Measurements from ENCODE around the gene TARBP1. TPM values are rescaled to one million over a fixed set of nuclear protein-coding genes. Genes with fewer than 3 reads are reported as not detected.

The TARBP1 gene
- total RNA-seq, 2 experiments from 2014 or later = 30.0 to 49.8 TPM

DNA sequence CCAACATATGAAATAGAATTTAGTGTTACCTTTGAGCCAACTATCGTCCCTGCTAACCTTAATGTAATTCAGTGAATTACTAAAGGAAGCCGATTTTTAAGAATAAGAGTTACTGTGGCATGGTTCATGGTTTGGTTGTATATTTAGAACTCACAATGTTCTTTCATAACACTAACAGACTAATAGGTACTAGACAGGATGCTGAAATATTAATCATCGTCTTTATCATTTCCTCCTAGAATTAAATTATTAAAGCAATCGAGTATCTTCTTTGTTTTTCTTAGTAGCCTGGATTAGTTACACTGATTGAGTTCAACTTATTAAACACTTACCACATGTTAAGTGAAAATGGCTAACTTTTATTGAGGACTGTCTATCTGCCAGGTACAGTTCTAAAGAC is 47.7 kb downstream of the TARBP1 start:
- POLR2A ChIA-PET = interaction anchor here (0.7 to 1.3 kb wide), 3 partner anchors 10 to 37 kb away, joined by 3 read pairs; no protein-coding TSS in a partner anchor
- Histone ChIP-seq H2AFZ (ENCODE audit: low read length) (no peak overlapping the region), H3K9me2 (ENCODE audit: insufficient read depth, low read length) (no peaks in the 10 kb centered on the region), H3K79me2 (ENCODE audit: insufficient read depth, low read depth, low read length) (no peaks in the 10 kb centered on the region), H3K4me3 (ENCODE audit: low read depth, low read length, poor library complexity, severe bottlenecking) (no peak overlapping the region), H4K20me1 (ENCODE audit: insufficient read depth, low read length) (no peaks in the 10 kb centered on the region), H3K27ac (ENCODE audit: low read depth, low read length, poor library complexity, severe bottlenecking) (no peak overlapping the region), H3K36me3 (ENCODE audit: insufficient read depth, low read length) (peaks cover 91% of the 10 kb centered on the region), H3K4me2 (ENCODE audit: low read length) (no peak overlapping the region), H3K9me3 (ENCODE audit: low read length) (no peaks in the 10 kb centered on the region), H3K4me1 (ENCODE audit: insufficient read depth, low read length, poor library complexity, severe bottlenecking) (no peaks in the 10 kb centered on the region)
- intact Hi-C loops (cut with micrococcal nuclease; ENCODE audit: unreplicated experiment) = no loop called here
- TF ChIP-seq EZH2phosphoT487 (IDR thresholded peaks at IDR 0.05; ENCODE audit: borderline replicate concordance, low read depth, low read length) (no peak), CTCF (conservative IDR thresholded peaks at IDR 0.05; ENCODE audit: low read length) (no peak)
- no TSS peak for BruUV-seq (replicated peaks)
- DNase-seq (ENCODE audit: low spot score) = no peak
- CTCF ChIA-PET (ENCODE audit: unreplicated experiment) = no interaction called here

DNA sequence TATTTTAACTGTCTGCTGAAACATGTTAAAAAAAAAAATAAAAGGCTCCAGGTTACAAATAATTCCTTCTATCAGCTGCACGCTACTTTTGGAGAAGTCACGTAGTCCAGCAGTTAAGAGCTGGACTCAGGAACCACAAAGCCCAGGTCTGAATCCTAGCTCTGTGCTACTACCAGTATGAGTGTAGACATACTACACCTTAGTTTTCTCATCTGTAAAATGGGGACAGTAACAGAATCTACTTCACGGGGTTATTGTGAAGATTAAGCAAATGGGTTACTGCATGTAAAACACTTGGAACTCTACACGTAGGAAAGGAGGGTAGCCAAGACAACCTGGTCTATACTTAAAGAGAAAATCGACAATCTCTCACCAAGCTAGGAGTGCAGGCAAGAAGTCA is 48.3 kb downstream of the TARBP1 start:
- H3K36me3 ChIP-seq (ENCODE audit: insufficient read depth, low read length) = peaks cover 91% of the 10 kb centered on the region
- POLR2A ChIA-PET = interaction anchor here (0.9 to 1.3 kb wide), 2 partner anchors 35 to 37 kb away, joined by 3 read pairs; no protein-coding TSS in a partner anchor
- no peak overlapping the region for H2AFZ ChIP-seq (ENCODE audit: low read length)
- no peak overlapping the region for H3K27ac ChIP-seq (ENCODE audit: low read depth, low read length, poor library complexity, severe bottlenecking)
- DNase-seq (ENCODE audit: low spot score) = no peak
- H3K9me2 ChIP-seq (ENCODE audit: insufficient read depth, low read length) = no peaks in the 10 kb centered on the region
- H3K4me2 ChIP-seq (ENCODE audit: low read length) = no peak overlapping the region
- H3K9me3 ChIP-seq (ENCODE audit: low read length) = no peaks in the 10 kb centered on the region
- H4K20me1 ChIP-seq (ENCODE audit: insufficient read depth, low read length) = no peaks in the 10 kb centered on the region
- no peaks in the 10 kb centered on the region for H3K4me1 ChIP-seq (ENCODE audit: insufficient read depth, low read length, poor library complexity, severe bottlenecking)
- TF ChIP-seq EZH2phosphoT487 (IDR thresholded peaks at IDR 0.05; ENCODE audit: borderline replicate concordance, low read depth, low read length) = no peak
- no peak for TF ChIP-seq CTCF (conservative IDR thresholded peaks at IDR 0.05; ENCODE audit: low read length)
- H3K4me3 ChIP-seq (ENCODE audit: low read depth, low read length, poor library complexity, severe bottlenecking) = no peak overlapping the region
- H3K79me2 ChIP-seq (ENCODE audit: insufficient read depth, low read depth, low read length) = no peaks in the 10 kb centered on the region
- CTCF ChIA-PET (ENCODE audit: unreplicated experiment) = no interaction called here
- intact Hi-C loops (cut with micrococcal nuclease; ENCODE audit: unreplicated experiment) = no loop called here
- no TSS peak for BruUV-seq (replicated peaks)

- CTCF ChIA-PET (ENCODE audit: unreplicated experiment) = no interaction called here
- peaks cover 91% of the 10 kb centered on the region for H3K36me3 ChIP-seq (ENCODE audit: insufficient read depth, low read length)
- intact Hi-C loops (cut with micrococcal nuclease; ENCODE audit: unreplicated experiment) = loop anchor here (10.0 kb wide), 1 partner anchor 105 kb away; no protein-coding TSS in a partner anchor
Observed at GRCh38 chr1:234429434-234429806, 49.6 kb downstream of the TARBP1 start.

More at GRCh38 chr1:234429434-234429806, 49.6 kb downstream of the TARBP1 start:
- Histone ChIP-seq H2AFZ (ENCODE audit: low read length) (no peak overlapping the region), H3K9me2 (ENCODE audit: insufficient read depth, low read length) (no peaks in the 10 kb centered on the region), H4K20me1 (ENCODE audit: insufficient read depth, low read length) (no peaks in the 10 kb centered on the region), H3K4me1 (ENCODE audit: insufficient read depth, low read length, poor library complexity, severe bottlenecking) (no peaks in the 10 kb centered on the region), H3K4me2 (ENCODE audit: low read length) (no peak overlapping the region), H3K9me3 (ENCODE audit: low read length) (no peaks in the 10 kb centered on the region), H3K27ac (ENCODE audit: low read depth, low read length, poor library complexity, severe bottlenecking) (no peak overlapping the region), H3K4me3 (ENCODE audit: low read depth, low read length, poor library complexity, severe bottlenecking) (no peak overlapping the region), H3K79me2 (ENCODE audit: insufficient read depth, low read depth, low read length) (no peaks in the 10 kb centered on the region)
- no peak for DNase-seq (ENCODE audit: low spot score)
- POLR2A ChIA-PET = interaction anchor here (1.0 to 1.5 kb wide), 2 partner anchors 11 to 25 kb away, joined by 3 read pairs; no protein-coding TSS in a partner anchor
- TF ChIP-seq CTCF (conservative IDR thresholded peaks at IDR 0.05; ENCODE audit: low read length) (no peak), EZH2phosphoT487 (IDR thresholded peaks at IDR 0.05; ENCODE audit: borderline replicate concordance, low read depth, low read length) (no peak)
- TSS peak; percentile 38 for BruUV-seq (replicated peaks)

All from OCI-LY7 (cell line).